Uterus (tissue), 2 donors: Measurements from ENCODE around the gene DNASE1L1.

Experiments used
- CTCF ChIP-seq, 4 experiments: fragments of 200-600 bp in 2 of 4; fragments of 450-650 bp in 2 of 4; sonication (generic) in 2 of 4; IDR thresholded peaks; one replicate each; pipeline ENCODE4 v1.5.1; 2016 to 2019; ENCODE audit warnings: antibody characterized with exemption in 4 of 4, mild to moderate bottlenecking in 2 of 4, moderate library complexity in 1 of 4
- POLR2A ChIP-seq, 2 donors: fragments of 450-650 bp; IDR thresholded peaks; one replicate each; pipeline ENCODE4 v1.6.1; 2016; ENCODE audit warnings: antibody characterized with exemption in 2 of 2, mild to moderate bottlenecking in 1 of 2, moderate library complexity in 1 of 2

- TF ChIP-seq CTCF (IDR thresholded peaks at IDR 0.05) (no peak), POLR2A (IDR thresholded peaks at IDR 0.05) (peak in 1 of 2 donors; percentile 12)
Observed at GRCh38 chrX:154376774-154377173, 32.3 kb downstream of the DNASE1L1 start.
